HG02588 (cell line): ENCODE measurements around the gene TPM4.

Source experiments
- ATAC-seq: cut with Tn5 transposase; IDR thresholded peaks from one replicate; pipeline ENCODE4 v1.9.1; 2021; ENCODE audit warnings: mild to moderate bottlenecking, moderate library complexity; ENCODE audit not compliant: unreplicated experiment

TPM4 gene

DNA sequence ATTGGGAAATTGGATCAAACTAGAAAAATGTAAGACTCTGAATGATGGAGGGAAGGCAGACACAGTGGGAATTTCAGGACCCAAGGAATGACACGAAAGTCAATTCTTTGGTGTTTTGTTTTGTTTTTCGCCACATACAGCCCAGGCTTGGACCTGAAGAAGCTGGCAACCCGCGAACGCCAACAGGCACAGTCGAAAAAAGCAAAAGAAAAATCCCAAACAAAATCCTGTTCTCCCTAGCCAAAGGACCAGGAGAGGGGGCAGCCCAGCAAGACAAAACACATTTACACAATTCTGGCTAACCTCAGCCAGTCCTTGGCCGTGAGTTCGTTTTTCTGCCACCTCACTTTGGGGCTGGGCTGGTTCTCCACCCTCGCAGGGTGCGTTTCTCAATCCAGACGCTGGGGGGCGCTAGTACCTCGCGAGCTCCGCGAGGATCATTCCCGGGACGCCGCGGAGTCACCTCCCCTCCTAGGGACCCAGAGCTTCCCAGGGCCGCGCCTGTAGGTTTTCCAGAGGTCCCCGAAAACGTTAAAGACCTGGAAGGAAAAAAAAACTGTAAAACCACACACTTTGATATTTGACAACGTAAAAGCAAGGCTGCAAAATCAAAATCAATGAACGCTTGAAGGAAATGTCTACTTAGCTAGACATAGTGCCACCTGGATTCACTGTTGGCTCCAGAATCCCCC is 34.9 kb upstream of the TPM4 start:
- no peak for ATAC-seq

DNA sequence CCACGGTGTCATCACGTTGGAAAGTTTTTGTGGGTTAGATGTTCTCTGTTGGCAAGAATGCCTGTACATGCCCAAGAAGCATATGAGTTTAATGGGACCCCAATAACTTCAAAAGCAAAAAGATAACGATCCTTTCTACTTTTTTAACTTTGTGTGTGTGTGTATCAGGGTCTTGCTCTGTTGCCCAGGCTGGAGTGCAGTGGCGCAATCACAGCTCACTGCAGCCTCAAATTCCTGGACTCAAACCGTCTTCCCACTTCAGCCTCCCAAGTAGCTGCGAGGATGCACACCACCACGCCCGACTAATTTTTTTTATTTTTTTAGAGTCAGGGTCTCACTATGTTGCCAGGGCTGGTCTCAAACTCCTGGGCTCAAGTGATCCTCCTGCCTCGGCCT is 34.3 kb upstream of the TPM4 start:
- no peak for ATAC-seq

DNA sequence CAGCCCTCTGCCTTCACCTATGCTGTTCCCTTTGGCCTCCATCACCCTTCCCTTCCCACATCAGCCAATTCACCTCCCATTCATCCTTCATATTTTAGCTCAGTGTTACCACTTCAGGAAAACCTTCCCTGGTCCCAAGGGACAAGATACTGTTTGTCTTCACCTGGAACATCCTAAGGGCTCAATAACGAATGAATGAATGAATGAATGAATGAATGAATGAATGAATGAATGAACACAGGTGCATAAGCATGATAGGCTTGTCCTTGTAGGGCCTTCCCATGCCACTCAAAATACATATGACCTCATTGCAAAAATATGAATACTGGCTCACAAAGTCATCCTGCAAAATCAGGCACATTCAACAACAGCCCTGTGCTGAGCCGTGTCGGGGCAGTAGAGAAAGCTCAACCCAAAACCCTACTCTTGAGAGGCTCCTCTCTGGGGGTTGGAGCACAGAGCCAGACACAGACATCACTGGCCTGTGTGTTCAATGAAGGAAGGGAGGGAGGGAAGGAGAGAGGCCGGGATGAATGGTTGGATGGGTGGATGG is 33.7 kb upstream of the TPM4 start:
- ATAC-seq: no peak

DNA sequence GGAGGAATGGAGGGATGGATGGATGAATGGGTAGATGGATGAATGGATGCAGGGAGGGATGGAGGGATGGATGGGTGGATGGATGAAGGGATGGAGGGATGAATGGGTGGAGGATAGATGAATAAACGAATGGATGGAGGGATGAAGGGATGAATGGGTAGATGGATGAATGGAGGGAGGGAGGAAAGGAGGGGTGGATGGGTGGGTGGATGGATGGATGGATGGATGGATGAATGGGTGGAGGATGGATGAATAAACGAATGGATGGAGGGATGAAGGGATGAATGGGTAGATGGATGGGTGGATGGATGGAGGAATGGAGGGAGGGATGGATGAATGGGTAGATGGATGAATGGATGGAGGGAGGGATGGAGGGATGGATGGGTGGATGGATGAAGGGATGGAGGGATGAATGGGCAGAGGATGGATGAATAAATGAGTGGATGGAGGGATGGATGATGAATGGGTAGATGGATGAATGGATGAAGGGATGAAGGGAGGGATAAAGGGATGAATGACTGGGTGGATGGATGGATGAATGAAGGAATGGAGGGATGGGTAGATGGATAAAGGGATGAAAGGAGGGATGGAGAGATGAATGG is 33.0 kb upstream of the TPM4 start:
- ATAC-seq: no peak

DNA sequence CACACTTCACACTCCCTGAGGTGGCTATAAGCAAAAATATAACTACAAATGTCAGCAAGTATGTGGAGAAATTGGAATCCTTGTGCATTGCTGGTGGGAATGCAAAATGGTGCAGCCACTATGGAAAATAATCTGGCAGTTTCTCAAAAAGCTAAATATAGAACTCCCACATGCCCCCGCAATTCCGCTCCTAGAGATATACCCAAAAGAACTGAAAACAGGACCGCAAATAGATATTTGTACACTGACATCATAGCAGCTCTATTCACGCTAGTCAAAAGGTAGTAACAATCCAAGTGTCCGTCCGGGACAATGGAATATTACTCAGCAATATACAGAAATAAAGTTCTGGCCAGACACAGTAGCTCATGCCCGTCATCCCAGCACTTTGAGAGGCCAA is 31.5 kb upstream of the TPM4 start:
- no peak for ATAC-seq

DNA sequence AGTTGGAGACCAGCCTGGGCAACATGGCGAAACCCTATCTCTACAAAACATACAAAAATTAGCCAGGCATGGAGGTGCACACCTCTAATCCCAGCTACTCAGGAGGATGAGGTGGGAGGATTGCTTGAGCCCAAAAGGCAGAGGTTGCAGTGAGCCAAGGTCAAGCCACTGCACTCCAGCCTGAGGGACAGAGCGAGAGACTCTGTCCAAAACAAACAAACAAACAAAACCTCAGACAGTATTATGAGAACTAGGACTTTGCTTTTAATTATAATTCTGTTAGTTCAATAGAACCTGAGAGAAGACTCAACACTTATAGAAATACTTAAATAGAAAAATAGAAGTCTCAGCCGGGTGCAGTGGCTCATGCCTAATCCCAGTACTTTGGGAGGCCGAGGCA is 31.1 kb upstream of the TPM4 start:
- ATAC-seq: no peak

DNA sequence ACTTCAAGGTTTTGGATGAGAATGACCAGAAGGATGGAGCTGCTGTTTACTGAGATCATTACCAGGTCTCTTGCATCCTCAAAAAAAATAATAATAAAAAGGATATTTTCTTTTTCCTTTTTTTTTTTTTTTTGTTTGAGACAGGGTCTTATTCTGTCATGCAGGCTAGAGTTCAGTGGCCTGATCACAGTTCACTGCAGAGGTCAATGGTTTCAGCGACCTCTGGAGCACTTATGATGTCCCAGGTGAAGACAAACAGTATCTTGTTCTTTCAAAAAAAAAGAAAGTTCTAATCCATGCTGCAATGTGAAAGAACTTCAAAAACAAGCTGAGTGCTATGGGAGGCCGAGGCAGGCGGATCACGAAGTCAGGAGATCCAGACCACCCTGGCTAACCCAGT is 30.4 kb upstream of the TPM4 start:
- ATAC-seq: no peak

DNA sequence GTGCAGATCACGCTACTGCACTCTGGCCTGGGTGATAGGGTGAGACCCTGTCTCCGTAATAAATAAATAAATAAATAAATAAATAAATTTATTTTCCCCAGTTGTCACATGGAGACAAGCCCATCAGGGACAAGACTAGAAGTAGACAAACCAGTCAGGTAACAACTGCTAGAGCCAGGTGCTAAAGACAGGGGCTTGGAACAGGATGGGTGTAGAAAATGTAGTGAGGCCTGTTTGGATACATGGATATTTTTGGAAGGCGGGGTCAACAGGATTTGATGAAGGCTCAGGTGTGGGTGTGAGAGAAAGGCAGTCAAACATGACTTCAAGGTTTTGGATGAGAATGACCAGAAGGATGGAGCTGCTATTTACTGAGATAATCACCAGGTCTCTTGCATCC is 27.7 kb upstream of the TPM4 start:
- no peak for ATAC-seq

DNA sequence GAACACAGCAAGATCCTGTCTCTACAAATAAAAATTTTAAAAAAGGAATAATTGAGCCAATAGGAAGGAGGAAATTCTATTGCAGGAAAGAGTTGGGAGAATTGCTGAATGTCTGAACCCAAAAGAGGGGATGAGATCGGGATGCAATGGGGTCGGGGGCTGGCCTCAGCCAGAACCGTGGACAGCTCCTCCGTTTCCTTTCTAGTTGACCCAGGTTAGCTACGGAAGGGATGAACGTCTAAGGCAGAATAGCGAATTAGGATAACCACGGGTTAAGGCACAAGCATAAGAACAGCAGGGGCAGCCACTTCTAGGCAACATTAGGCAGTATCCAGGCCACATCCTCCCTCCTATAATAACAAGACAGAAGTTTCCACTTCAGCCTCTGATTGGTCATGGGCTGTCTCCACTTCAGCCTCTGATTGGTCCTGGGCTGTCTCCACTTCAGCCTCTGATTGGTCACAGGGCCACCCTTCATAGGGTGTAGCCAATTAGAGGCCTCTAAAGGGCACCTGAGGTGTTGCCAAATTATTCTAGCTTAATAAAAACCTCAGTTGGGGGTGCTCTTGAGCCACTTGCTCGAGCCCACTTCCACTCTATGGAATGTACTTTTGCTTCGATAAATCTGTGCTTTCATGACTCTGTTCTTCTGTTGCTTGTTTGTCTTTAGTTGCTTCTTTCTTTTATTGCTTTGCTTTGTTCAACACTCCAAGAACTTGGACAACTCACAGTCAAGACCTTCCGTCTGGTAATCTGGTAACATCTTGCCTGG is 24.9 kb upstream of the TPM4 start:
- ATAC-seq: no peak

DNA sequence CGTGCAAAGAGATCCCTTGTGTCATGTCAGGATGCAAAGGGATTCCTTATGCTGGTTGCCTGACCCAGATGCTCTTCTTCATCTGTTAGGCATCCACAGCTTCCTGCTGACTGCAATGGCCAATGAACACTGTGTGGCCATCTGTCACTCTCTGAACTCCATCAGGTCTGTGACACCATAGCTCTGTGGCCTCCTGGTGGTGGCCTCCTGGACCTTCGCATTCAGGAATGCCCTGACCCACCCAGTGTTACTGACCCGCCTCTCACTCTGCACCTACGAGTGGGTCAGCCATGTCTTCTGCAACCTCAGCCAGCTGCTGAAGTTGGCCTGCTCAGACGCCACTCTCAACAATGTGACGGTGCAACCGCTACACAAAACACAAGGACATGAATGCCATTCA is 23.9 kb upstream of the TPM4 start:
- no peak for ATAC-seq

DNA sequence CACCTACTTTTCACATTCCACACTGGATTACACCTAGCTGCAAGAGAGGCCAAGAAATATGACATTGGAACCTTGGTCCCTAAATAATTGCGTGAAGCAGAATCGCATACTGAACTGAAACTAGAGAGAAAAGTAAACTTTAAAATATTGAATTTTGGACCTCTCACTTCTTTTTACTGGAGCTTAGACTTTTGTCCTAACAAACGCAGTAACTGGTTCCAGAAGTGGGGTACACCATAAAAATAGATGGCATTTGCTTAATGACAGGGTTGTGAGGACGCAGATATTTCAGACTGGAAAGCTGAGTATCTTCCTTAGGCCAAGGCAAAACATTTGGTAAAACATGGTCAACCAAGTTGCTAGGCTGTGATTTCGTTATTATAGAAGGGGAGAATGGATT is 19.2 kb upstream of the TPM4 start:
- ATAC-seq: no peak

DNA sequence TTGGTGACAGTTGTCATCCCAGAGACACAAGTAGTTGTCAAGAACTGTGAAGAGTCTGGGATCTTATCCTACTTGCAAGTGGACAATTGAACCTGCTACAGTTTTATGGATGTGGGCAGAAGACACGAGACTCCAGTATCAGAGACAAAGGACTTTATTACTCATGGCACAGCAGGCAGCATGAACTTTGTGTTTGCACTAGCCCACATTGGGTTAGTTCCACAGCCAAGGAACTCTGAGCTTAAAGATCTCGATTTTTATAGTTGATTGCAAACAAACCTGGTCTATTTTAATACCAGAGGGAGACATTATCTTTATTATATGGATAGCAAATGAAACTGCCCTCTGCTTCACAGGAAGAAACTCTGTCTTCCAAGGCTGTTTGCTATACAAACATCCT is 16.0 kb upstream of the TPM4 start:
- ATAC-seq: no peak

DNA sequence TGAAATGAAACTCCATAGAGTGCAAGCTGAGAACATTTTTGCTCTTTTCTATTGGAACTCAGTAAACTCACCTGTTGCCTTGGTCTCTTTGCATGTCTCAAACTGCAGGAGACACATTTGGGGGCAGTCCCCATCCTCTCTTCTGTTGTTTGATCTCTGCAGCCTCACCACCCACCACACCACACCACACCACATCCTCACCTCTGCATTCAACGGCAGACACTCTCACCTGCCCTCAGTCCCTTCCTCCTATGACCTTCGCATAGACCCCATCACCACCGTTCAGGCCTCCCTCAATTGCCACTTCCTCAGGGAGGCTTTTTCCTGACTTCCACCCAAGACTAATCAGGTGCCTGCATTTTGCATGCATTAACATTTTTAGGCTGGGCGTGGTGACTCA is 14.4 kb upstream of the TPM4 start:
- no peak for ATAC-seq

DNA sequence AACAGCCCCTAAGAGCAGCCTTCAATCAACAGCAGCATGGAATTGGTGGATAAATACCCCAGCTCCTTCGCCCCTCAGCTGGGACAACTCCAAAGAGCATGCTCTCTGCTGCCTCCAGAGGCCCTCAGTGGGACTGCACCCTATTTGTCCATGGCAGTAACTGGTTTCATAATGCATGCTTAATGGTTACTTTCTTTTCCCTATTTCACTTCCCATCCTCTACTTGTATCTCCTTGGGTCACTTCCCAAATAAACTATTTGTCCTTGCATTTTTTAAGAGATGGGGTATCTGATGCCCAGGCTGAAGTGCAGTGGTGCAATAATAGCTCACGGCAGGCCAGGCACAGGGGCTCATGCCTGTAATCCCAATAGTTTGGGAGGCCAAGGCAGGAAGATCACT is 13.5 kb upstream of the TPM4 start:
- ATAC-seq: no peak

DNA sequence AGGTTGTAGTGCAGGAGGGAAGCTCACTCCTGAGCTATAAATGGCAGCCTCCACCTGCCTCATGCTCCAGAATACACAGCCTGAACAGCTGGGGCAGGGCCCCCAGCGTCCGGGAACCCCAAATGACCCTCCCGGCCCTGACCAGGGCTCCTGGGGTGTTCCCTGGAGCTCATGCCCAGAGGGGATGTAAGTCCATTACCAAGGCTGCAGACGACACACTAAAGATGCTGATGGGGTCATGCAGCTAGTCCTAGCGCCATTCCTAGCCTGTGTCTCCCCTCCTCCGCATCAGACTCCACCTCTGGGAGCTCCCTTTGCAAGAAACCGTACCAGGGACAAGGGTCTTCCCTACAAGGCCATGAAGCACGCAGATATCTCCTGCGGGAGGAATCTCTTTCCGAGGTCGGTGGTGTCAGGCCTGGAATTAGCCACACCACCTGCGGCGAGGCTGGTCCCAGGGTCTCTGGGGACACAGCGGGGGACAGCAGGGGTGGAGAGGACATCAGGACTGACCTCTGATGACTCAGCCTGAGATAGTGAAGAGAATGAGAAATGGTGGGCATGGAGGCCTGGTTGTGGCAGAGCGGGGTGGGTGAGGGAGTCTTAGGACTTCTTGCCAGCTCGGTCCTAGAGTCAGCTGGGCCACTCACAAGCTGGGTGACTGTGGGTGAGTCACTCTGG is 11.9 kb upstream of the TPM4 start:
- ATAC-seq: no peak

DNA sequence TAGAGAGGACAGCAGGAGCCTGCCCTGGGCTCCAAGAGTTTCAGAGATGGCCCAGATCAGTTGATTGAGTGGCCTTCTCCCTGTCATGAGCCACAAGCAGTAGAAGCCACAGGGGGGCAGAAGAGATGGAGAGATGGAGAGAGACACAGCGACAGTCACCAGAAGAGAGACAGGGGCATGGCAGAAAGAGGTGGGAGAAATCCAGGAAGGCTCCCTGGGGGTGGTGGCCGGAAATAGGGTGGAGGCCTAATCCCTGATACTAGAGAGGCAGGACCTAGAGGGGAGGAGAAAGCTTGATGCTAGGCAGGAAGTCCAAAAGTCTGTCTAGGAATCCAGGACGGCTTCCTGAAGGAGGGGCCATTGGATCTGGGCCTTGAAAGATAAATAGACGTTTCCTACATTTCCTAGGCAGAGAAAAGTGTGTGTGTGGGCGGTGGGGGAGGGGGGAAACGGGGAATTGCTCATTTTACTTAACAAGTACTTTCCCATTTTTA is 9.6 kb upstream of the TPM4 start:
- no peak for ATAC-seq

DNA sequence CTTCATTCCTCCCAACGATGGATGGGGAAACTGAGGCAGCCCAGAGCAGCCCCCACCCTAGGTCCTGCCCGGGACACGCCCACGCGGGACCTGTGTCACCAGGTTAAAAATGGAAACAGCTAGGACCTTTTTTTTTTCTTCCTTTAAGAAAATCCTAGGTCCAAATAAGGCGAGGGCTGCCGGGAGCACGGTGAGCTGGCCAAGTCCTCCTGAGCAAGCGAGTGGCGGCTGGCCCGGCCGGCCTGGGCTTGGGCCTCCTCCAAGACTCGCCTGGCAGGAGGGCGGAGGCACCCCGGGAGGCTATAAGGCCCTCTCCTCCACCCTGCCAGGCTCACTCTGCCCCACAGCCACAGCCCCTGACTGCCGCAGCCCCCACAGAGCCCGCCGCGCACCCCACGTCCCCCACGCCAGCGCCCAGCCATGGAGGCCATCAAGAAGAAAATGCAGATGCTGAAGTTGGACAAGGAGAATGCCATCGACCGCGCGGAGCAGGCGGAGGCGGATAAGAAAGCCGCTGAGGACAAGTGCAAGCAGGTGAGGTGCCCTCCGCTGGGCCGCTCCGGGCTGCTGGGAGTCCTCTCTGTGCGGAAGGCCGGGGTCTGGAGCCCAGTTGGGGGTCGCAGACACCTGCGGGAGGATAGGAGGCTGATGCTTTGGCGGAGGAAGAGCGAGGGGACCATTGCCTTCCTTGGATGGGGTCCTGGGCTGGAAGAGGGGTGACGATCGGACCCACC is 8.9 kb upstream of the TPM4 start:
- ATAC-seq: no peak

DNA sequence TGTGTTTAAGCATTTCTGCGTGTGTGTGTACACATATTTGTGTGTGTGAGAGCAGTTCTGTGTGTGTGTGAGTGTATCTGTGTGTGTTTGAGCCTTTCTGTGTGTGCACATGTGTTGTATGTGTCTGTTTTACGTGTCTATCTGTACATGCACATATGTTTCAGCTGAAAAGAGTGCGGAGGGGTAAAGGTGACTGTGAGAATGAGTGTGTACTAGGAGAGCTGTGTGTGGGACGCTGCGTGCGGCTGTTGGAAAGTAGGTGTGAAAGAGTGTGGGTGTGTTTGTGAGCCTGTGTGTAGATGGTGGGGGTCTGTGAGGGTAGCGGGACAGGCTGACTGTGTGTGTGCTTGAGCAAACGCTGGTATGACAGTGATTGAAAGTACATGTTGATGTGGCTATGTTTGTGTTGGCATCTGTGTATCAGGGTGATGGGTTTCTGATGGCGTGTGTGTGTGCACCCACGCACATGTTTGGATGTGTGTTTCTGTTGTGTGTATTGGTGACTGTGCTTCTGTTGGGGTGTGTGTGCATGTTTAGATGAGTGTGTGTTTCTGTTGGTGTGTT is 7.5 kb upstream of the TPM4 start:
- no peak for ATAC-seq

DNA sequence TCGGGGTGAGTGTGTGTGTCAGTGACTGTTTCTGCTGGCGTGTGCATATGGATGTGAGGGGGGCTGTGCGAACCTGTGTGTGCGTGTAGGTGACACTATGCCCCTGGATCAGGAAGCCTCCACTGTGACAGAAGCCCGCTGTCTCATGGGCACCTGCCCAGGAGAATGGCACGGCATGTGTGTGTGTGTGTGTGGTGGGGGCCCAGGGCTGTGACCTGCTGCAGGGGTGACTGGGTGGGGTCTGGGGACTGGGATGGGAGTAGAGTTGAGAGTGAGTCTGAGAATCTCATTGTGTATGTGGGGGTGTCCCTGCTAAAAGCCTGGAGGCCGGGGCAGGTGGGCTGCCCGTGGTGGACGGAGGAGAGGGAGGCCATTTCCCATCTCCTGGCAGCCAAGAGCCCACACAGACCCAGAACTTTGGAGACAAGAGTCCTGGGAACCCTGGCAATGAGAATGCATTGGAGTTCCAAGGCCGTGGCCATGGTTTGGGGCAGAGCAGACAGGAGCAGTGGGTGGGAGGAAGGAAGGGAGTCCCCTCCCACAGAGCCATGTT is 6.4 kb upstream of the TPM4 start:
- no peak for ATAC-seq

DNA sequence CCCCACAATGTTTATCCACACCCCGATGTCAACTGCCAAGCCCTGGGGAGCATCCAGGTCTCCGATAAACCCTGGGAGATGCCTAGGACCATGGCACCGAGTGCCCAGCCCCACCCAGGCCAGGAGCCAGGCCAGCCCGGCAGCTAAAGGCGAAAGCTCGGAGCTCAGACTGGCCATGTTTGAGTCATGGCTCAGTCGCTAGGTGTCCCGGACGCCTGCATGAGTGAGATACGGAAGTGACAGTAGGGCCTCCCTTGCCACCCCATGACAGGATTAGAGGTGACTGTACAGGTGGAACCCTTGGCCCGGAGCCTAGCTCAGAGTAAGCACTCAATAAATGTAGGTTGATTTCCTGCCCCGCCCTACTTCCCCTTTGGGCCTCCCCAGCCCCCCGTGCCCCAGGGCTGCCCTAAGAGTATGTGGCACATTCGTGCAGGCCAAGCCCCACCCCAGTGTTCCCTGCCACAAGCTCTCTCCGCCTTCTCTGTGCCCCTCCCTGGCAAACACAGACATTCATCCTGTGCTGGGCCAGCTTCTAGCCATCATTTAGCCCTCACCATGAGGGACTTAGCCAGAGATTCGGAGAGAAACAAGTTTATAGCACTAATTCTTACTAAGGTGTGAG is 5.8 kb upstream of the TPM4 start:
- no peak for ATAC-seq
